KMS-11 (cell line): Measurements from ENCODE around the gene NTRK2.

ENCODE experiments used
- H2AFZ ChIP-seq: fragments of 200-600 bp; sonication (generic); 2 replicates; pipeline ENCODE4 v1.6.1; 2016; ENCODE audit warnings: antibody characterized with exemption, mixed run types, low read depth
- H3K27ac ChIP-seq: fragments of 200-600 bp; sonication (generic); 2 replicates; pipeline ENCODE4 v1.6.1; 2016; ENCODE audit warnings: mild to moderate bottlenecking, mixed run types
- H3K27me3 ChIP-seq: fragments of 200-600 bp; sonication (generic); 2 replicates; pipeline ENCODE4 v1.6.1; 2017; ENCODE audit warnings: mild to moderate bottlenecking, low read depth, mixed run types, moderate library complexity; ENCODE audit not compliant: insufficient read depth
- H3K36me3 ChIP-seq: fragments of 200-600 bp; sonication (generic); 2 replicates; pipeline ENCODE4 v1.6.1; 2017; ENCODE audit warnings: mild to moderate bottlenecking, mixed run types; ENCODE audit not compliant: insufficient read depth
- H3K4me1 ChIP-seq: fragments of 200-600 bp; sonication (generic); 2 replicates; pipeline ENCODE4 v1.6.1; 2016; ENCODE audit warnings: mild to moderate bottlenecking, low read depth, mixed run types; ENCODE audit not compliant: poor library complexity, severe bottlenecking
- H3K4me2 ChIP-seq: fragments of 200-600 bp; sonication (generic); 2 replicates; pipeline ENCODE4 v1.7.0; 2016; ENCODE audit warnings: mild to moderate bottlenecking, mixed run types
- H3K4me3 ChIP-seq: fragments of 200-600 bp; sonication (generic); IDR thresholded peaks from 2 replicates; pipeline ENCODE4 v1.6.1; 2017; ENCODE audit warnings: low read depth, low read length, mixed read lengths; ENCODE audit not compliant: insufficient read depth
- H3K79me2 ChIP-seq: fragments of 200-600 bp; sonication (generic); 2 replicates; pipeline ENCODE4 v1.6.1; 2016; ENCODE audit warnings: low read depth, mixed run types; ENCODE audit not compliant: insufficient read depth
- H3K9ac ChIP-seq: fragments of 200-600 bp; sonication (generic); 2 replicates; pipeline ENCODE4 v1.6.1; 2016; ENCODE audit warnings: mild to moderate bottlenecking, mixed run types
- H4K20me1 ChIP-seq: fragments of 200-600 bp; sonication (generic); 2 replicates; pipeline ENCODE4 v1.6.1; 2016; ENCODE audit warnings: mild to moderate bottlenecking, mixed run types; ENCODE audit not compliant: insufficient read depth
- CTCF ChIP-seq: fragments of 200-600 bp; sonication (generic); conservative IDR thresholded peaks from 2 replicates; pipeline ENCODE4 v1.6.1; 2017; ENCODE audit warnings: low read depth, mild to moderate bottlenecking, antibody characterized with exemption, low read length, moderate library complexity, mixed read lengths

NTRK2 gene

GRCh38 chr9:84941792-84942191, 272.3 kb downstream of the NTRK2 start:
- no peaks in the 10 kb centered on the region for H4K20me1 ChIP-seq
- H2AFZ ChIP-seq: no peak overlapping the region
- no peaks in the 10 kb centered on the region for H3K27me3 ChIP-seq
- no peak overlapping the region for H3K4me3 ChIP-seq
- no peaks in the 10 kb centered on the region for H3K79me2 ChIP-seq
- H3K4me1 ChIP-seq: no peaks in the 10 kb centered on the region
- no peak overlapping the region for H3K9ac ChIP-seq
- no peaks in the 10 kb centered on the region for H3K36me3 ChIP-seq
- no peak for TF ChIP-seq CTCF
- no peak overlapping the region for H3K27ac ChIP-seq
- H3K4me2 ChIP-seq: no peak overlapping the region

GRCh38 chr9:84943482-84944050, 274.0 kb downstream of the NTRK2 start:
- Histone ChIP-seq H3K79me2 (no peaks in the 10 kb centered on the region), H4K20me1 (no peaks in the 10 kb centered on the region), H3K36me3 (no peaks in the 10 kb centered on the region), H3K4me2 (no peak overlapping the region), H3K27me3 (no peaks in the 10 kb centered on the region), H3K27ac (no peak overlapping the region), H3K4me3 (no peak overlapping the region), H2AFZ (no peak overlapping the region), H3K9ac (no peak overlapping the region), H3K4me1 (no peaks in the 10 kb centered on the region)
- no peak for TF ChIP-seq CTCF

GRCh38 chr9:84945878-84946538, 276.5 kb downstream of the NTRK2 start:
- no peak overlapping the region for H3K27ac ChIP-seq
- H3K36me3 ChIP-seq: no peaks in the 10 kb centered on the region
- no peak overlapping the region for H3K9ac ChIP-seq
- H3K4me1 ChIP-seq: no peaks in the 10 kb centered on the region
- no peaks in the 10 kb centered on the region for H3K79me2 ChIP-seq
- H3K4me2 ChIP-seq: no peak overlapping the region
- no peaks in the 10 kb centered on the region for H3K27me3 ChIP-seq
- H3K4me3 ChIP-seq: no peak overlapping the region
- no peak overlapping the region for H2AFZ ChIP-seq
- no peak for TF ChIP-seq CTCF
- no peaks in the 10 kb centered on the region for H4K20me1 ChIP-seq

- no peaks in the 10 kb centered on the region for H3K36me3 ChIP-seq
- H3K27me3 ChIP-seq: no peaks in the 10 kb centered on the region
- H3K27ac ChIP-seq: no peak overlapping the region
- no peak overlapping the region for H3K4me2 ChIP-seq
- H3K4me3 ChIP-seq: no peak overlapping the region
- no peak overlapping the region for H2AFZ ChIP-seq
- no peaks in the 10 kb centered on the region for H3K4me1 ChIP-seq
- TF ChIP-seq CTCF: no peak
- no peak overlapping the region for H3K9ac ChIP-seq
- no peaks in the 10 kb centered on the region for H4K20me1 ChIP-seq
- H3K79me2 ChIP-seq: no peaks in the 10 kb centered on the region
Measured at GRCh38 chr9:84947412-84947972, 278.0 kb downstream of the NTRK2 start.
